Hematopoietic multipotent progenitor cell treated with erythropoietin and hydrocortisone succinate and interleukin-3 and kit ligand, for 17 days (in vitro differentiated cells): ENCODE measurements around the gene SLC25A34.

Experiments
- DNase-seq: peaks from one replicate; pipeline ENCODE4 v3.0.0-alpha.2; 2015; ENCODE audit warnings: low spot score

Gene SLC25A34

GRCh38 chr1:15733218-15733725 is 2.8 kb upstream of the SLC25A34 start:
- no peak for DNase-seq

DNA sequence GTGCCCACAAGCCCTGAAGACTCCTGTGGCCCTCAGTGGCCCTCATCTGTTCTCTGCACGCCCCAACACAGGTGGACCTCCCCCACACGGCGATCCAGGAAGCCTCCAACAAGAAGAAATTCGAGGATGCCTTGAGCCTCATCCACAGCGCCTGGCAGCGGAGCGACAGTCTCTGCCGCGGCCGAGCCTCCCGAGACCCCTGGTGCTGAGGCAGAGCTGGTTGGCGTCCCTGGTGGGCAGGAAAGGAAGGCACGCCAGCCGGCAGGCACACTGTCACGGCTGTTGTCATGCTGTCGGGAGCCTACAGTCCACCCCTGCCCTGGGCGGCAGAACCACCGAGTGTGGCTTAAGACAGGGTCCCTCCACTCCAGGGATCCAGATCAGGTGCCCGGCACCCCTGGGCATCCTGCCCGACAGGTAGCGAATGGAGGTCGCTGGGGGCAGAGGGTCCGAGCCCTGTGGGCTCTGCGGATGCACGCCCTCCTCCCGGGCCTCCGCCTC is 2.3 kb upstream of the SLC25A34 start:
- DNase-seq, result no peak

DNA sequence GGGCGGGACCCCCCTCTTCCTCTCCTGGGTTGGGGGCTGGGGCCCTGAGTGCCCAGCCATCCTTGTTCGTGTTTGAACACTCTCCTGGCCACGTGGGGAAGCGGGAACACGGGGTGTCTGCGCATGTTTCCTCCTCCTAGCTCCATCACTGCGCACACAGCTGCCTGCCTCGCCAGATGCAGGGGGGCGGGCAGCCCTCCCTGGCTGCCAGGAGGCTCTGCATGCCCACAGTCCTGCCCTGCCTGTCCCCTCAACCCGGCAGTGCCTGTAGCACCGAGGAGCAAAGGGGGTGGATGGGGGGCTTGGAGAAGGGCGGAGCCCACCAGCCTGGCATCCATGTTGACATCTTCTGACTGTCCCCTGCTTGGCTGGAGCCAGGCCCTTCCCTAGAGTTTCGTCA is 1.8 kb upstream of the SLC25A34 start:
- DNase-seq, result no peak

GRCh38 chr1:15734901-15735300 is 1.2 kb upstream of the SLC25A34 start:
- no peak for DNase-seq

DNA sequence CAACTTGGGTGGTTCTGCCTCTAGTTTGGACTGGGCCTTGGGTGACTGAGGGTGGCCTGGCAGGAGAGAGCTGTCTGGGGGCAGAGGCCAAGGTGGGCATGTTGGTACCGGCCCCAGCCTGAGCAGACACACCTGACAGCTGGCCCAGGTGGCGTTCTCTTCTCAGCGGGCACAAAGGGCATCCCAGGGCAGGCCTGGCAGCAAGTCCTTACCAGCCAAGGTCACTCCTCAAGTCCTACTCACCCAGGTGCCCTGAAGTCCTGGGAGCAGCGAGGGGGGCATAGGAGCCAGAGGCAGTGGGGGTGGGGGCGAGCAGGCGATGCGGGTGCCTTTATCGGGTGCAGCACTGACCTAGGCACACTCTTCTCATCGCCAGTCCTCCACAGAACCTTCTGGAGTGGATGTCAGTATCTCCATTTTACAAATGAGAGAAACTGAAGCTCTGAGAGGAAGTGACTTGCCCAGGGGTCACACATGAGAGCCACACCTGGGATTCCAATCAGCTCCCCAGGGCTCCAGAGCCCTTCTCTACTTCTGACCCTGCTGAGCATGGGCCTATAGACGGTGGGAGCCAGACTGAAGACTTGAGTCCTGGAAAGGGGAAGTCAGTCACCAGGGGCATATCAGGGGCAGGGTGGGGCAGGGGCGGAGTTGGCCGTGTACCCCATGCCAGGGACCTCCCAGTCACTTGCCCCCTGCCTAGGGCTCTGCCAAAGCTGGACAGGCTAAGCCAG is 587 bp upstream of the SLC25A34 start:
- no peak for DNase-seq

- no peak for DNase-seq
Observed at GRCh38 chr1:15736892-15737261, 819 bp downstream of the SLC25A34 start.

GRCh38 chr1:15737324-15738319 is 1.6 kb downstream of the SLC25A34 start:
- no peak for DNase-seq

GRCh38 chr1:15738416-15739113 is 2.5 kb downstream of the SLC25A34 start:
- DNase-seq, result no peak

- no peak for DNase-seq
Observed at GRCh38 chr1:15739259-15739658, 3.2 kb downstream of the SLC25A34 start.

GRCh38 chr1:15739745-15740144 is 3.7 kb downstream of the SLC25A34 start:
- no peak for DNase-seq

- peak; percentile 70 for DNase-seq
Observed at GRCh38 chr1:15740924-15741850, 5.1 kb downstream of the SLC25A34 start.

GRCh38 chr1:15742339-15742801 is 6.3 kb downstream of the SLC25A34 start, which contains the start of gene TMEM82:
TSS of gene TMEM82 (plus strand) at chr1:15742499. CDS start at chr1:15742560, 61 bp downstream.
- no peak for DNase-seq

- DNase-seq, result no peak
Observed at GRCh38 chr1:15744122-15744679, 8.1 kb downstream of the SLC25A34 start.

DNA sequence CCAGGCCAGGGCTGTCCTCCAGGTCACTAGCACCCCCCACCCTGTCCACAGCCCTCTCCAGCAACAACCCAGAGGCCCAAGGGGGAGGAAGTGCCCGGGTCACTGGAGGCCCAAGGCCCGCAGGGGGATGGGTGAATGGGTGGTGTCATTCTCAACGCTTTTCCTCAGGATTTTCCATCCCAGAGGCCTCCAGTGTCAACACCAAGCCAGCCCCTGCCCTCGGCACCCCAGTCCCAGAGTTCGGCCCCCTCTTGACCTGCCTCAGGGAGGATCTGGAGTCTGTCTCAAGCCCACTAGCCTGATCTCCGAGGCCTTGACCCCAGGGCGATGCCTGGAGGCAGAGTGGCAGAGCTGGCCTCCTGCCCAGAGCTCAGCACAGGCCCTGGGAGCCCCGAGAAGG is 11.3 kb downstream of the SLC25A34 start:
- DNase-seq, result no peak

- DNase-seq, result no peak
Observed at GRCh38 chr1:15748264-15748663, 12.2 kb downstream of the SLC25A34 start.

DNA sequence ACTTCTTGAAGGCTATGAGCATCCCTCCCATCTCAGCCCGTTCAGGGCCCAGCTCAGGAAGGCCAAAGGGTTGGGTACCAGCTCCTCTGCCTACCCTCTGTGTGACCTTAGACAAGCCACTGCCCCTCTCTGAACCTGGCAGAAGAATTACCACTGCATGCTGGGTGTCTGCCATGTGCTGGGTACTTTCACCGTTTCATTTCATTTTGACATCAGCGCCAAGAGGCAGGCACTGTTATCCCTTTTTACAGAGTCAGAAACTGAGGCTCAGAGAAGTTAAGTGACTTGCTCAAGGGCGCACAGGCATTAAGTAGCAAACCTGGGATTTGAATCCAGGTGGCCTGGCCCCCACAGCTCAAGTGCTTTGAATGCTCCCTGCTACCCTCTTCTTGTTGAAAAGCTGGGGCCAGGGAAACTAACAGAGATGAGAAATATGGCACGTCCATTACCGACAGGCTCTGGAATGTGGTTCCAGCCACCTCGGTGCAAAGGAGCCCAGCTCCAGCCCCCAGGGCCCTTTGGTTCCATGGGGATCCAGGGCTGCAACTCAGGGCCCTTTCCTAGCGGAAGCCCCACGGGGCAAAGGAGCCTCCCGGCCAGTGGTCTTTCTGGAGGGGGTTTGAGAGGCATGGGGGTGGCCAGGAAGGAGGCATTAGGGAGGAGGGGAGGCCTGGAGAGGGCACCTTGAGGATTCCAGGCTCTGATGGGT is 12.8 kb downstream of the SLC25A34 start:
- DNase-seq, result no peak

DNA sequence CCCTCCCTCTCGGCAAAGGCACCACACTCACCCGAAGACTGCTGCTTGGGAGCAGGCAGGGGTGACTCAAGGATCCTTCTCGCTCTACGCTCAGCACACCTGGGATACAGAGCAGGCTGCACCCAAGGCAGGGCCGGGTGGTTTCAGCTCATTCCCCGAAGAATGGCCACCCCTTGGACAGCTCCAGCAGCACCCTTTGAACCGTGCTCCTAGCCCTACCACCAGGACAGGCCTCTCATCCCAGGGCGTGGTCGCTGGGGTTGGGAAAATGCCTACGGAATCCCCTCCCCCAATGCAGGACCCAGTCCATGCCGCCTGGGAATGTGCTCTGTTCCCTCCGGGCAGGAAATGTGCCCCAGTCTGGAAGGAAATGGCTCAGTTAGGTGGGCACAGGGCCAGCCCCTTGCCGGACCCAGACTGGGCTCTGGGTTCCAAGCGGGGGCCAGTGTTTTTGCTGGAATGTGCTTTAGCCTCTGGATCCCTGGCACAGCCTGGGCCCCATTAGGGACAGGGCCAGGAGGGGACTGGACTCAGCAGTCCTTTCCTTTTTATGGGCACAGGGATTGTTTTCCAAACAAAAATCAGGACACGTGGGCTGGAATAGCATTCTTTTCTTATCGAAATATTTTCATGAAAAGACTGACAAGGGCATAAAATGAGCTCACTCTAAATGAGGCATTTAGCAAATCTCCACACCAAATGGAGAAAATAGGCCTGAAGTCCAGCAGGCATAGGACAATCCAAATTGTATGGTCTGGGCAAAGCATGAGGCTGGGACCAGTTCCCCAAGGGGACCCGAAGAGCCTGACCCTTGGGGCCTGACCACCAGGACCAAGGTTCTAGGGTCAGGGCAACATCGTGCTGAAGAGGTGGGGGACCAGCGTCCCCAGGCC is 13.6 kb downstream of the SLC25A34 start:
- no peak for DNase-seq

DNA sequence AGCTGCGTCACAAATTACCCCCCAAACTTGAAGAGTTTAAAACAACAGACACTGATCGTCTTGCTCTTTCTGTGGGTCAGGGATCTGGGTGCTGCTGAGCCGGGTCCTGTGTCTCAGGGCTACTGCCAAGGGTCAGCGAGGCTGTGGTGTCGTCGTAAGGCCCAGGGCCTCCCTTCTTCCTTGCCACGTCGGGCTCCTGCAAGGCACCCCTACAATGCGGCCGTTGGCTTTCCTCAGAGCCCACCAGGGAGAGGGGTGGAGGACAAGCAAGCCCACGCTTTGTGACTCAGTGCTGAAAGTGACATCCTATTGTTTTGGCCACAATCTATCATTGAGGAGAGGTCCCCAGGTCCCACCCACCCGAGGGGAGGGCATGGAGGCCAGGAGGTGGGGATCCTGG is 14.9 kb downstream of the SLC25A34 start:
- no peak for DNase-seq

GRCh38 chr1:15751717-15752116 is 15.7 kb downstream of the SLC25A34 start:
- DNase-seq, result no peak
